Upper lobe of left lung (tissue), 4 donors: ENCODE data around the gene TAAR2.

Source experiments
- POLR2A ChIP-seq, 4 donors: fragments of 450-650 bp; IDR thresholded peaks; one replicate each; pipeline ENCODE4 v1.5.1; 2016 to 2017; ENCODE audit warnings: antibody characterized with exemption in 4 of 4, mild to moderate bottlenecking in 2 of 4
- TF ChIP-seq, protein P1 (sequence below), 6 experiments: fragments of 450-650 bp in 4 of 6; fragments of 200-600 bp in 2 of 6; sonication (generic) in 2 of 6; IDR thresholded peaks; one replicate each; pipeline ENCODE4 v1.5.1; 2016 to 2019; ENCODE audit warnings: antibody characterized with exemption in 6 of 6

DNA sequence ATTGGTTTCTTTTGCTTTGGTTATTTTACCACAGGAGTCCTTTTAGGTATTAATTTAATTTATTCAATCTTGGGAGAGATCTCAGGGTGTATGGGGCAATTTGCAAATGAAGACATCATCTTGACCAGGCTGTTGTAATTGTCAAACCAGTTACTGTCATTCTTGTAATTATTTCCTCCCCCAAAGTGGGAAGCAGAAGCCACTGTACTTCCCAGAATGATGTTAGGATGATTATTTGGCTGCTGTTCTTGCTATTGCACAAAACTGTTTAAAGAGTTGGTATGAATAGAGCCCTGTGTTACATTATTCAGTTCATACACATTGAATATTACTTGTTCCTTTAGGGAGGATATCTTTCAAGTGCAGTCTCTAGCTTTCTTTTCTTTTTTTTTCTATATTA is 52.3 kb downstream of the TAAR2 start:
- TF ChIP-seq, protein P1, sequence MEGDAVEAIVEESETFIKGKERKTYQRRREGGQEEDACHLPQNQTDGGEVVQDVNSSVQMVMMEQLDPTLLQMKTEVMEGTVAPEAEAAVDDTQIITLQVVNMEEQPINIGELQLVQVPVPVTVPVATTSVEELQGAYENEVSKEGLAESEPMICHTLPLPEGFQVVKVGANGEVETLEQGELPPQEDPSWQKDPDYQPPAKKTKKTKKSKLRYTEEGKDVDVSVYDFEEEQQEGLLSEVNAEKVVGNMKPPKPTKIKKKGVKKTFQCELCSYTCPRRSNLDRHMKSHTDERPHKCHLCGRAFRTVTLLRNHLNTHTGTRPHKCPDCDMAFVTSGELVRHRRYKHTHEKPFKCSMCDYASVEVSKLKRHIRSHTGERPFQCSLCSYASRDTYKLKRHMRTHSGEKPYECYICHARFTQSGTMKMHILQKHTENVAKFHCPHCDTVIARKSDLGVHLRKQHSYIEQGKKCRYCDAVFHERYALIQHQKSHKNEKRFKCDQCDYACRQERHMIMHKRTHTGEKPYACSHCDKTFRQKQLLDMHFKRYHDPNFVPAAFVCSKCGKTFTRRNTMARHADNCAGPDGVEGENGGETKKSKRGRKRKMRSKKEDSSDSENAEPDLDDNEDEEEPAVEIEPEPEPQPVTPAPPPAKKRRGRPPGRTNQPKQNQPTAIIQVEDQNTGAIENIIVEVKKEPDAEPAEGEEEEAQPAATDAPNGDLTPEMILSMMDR (IDR thresholded peaks at IDR 0.05): no peak
- no peak for TF ChIP-seq POLR2A (IDR thresholded peaks at IDR 0.05)
